Nephron progenitor cell (in vitro differentiated cells): ENCODE measurements around the gene SEZ6L.

Source experiments
- DNase-seq: peaks from one replicate; pipeline ENCODE4 v3.0.0; 2021
- H3K27ac Mint-ChIP-seq: 2 replicates; pipeline ENCODE4 v1.8.0; 2021; ENCODE audit warnings: mild to moderate bottlenecking, moderate library complexity, mixed read lengths
- H3K27me3 Mint-ChIP-seq: 2 replicates; pipeline ENCODE4 v1.8.0; 2021; ENCODE audit warnings: mild to moderate bottlenecking, low read depth, mixed read lengths; ENCODE audit not compliant: poor library complexity
- H3K36me3 Mint-ChIP-seq: 2 replicates; pipeline ENCODE4 v1.8.0; 2021; ENCODE audit warnings: low read depth, mixed read lengths
- H3K4me1 Mint-ChIP-seq: 2 replicates; pipeline ENCODE4 v1.8.0; 2021; ENCODE audit warnings: mixed read lengths
- H3K4me3 Mint-ChIP-seq: 2 replicates; pipeline ENCODE4 v1.8.0; 2021; ENCODE audit warnings: mild to moderate bottlenecking, moderate library complexity, mixed read lengths
- H3K9me3 Mint-ChIP-seq: 2 replicates; pipeline ENCODE4 v1.8.0; 2021; ENCODE audit warnings: mild to moderate bottlenecking, moderate library complexity, mixed read lengths
- CTCF ChIP-seq: fragments of 200-600 bp; sonication (generic); IDR thresholded peaks from 2 replicates; pipeline ENCODE4 v1.5.0; 2021; ENCODE audit warnings: antibody characterized with exemption

The SEZ6L gene

DNA sequence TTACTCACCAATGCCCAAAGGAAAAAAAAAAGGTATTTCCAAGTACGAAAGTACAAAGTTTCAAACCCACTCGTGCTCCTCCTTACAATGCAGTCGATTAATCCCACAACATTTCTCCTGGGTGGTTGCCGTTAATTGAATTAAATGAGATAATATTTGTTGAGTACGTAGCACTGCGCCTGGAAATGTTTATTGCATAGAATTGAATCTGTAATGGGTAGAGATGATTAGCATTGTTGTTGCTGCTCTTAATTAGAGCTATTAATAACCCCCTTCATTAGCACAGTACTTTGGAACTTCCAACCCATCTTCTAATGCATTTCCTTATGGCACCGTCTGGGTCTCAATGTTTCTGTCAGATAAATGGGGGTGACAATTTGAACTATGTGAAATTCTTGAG is 77.3 kb downstream of the SEZ6L start:
- H3K27me3 Mint-ChIP-seq, result peaks cover 45% of the 10 kb centered on the region
- no peak for DNase-seq
- no peak overlapping the region for H3K4me3 Mint-ChIP-seq
- TF ChIP-seq CTCF, result no peak
- no peak overlapping the region for H3K27ac Mint-ChIP-seq
- peaks cover 12% of the 10 kb centered on the region for H3K9me3 Mint-ChIP-seq
- no peaks in the 10 kb centered on the region for H3K4me1 Mint-ChIP-seq
- no peaks in the 10 kb centered on the region for H3K36me3 Mint-ChIP-seq

GRCh38 chr22:26251869-26252268 is 82.6 kb downstream of the SEZ6L start:
- no peaks in the 10 kb centered on the region for H3K4me1 Mint-ChIP-seq
- no peaks in the 10 kb centered on the region for H3K36me3 Mint-ChIP-seq
- H3K27ac Mint-ChIP-seq, result no peak overlapping the region
- H3K9me3 Mint-ChIP-seq, result peaks cover 12% of the 10 kb centered on the region
- TF ChIP-seq CTCF, result no peak
- no peak for DNase-seq
- H3K27me3 Mint-ChIP-seq, result peaks cover 24% of the 10 kb centered on the region
- H3K4me3 Mint-ChIP-seq, result no peak overlapping the region

DNA sequence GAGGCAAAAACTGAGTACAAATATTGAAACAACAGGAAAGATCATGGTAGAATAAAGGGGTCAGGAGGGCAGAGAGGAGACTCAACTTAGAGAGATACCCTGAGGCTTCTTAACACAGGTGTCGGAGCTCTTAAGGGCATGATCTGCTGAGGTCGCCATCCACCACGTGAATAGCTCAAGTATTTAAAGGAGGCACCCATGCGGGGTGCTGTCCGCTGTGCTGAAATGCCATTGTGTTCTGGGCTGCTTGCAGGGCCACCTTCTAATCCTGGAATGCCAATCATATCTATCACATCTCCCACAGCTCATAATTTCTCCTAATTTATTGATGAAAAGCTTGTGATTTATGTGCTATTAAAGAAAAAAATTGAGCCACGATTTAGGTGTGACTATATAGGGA is 90.2 kb downstream of the SEZ6L start:
- peak; percentile 77 for DNase-seq
- H3K9me3 Mint-ChIP-seq, result no peaks in the 10 kb centered on the region
- H3K36me3 Mint-ChIP-seq, result no peaks in the 10 kb centered on the region
- H3K27ac Mint-ChIP-seq, result no peak overlapping the region
- no peak for TF ChIP-seq CTCF
- no peaks in the 10 kb centered on the region for H3K4me1 Mint-ChIP-seq
- H3K4me3 Mint-ChIP-seq, result no peak overlapping the region
- peaks cover 23% of the 10 kb centered on the region for H3K27me3 Mint-ChIP-seq

- H3K36me3 Mint-ChIP-seq, result no peaks in the 10 kb centered on the region
- DNase-seq, result no peak
- no peaks in the 10 kb centered on the region for H3K9me3 Mint-ChIP-seq
- H3K27ac Mint-ChIP-seq, result no peak overlapping the region
- H3K27me3 Mint-ChIP-seq, result peaks cover 18% of the 10 kb centered on the region
- H3K4me1 Mint-ChIP-seq, result no peaks in the 10 kb centered on the region
- TF ChIP-seq CTCF, result no peak
- no peak overlapping the region for H3K4me3 Mint-ChIP-seq
Measured at GRCh38 chr22:26264162-26264561, 94.9 kb downstream of the SEZ6L start.

DNA sequence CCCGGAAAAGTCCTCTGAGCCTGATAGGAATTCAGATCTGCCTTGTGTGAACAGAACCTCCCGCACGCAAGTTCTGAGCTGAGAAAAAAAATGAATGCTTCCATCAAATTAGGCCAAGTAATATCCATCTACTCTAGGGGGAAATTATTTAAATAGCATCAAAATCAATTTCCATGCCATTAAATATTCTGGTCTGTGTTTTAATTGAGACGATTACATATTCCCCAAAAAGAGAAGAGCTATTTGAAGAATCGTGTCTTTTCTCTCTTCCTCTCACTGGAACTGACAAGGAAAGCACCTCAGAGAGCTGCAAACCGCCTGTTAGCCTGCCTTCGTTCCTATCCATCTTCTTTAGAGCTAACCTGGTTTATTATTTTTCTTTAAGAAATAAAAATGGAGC is 96.0 kb downstream of the SEZ6L start:
- Mint-ChIP-seq H3K27ac (no peak overlapping the region), H3K36me3 (no peaks in the 10 kb centered on the region), H3K27me3 (peaks cover 18% of the 10 kb centered on the region), H3K4me3 (no peak overlapping the region), H3K4me1 (no peaks in the 10 kb centered on the region), H3K9me3 (no peaks in the 10 kb centered on the region)
- no peak for TF ChIP-seq CTCF
- DNase-seq, result no peak

DNA sequence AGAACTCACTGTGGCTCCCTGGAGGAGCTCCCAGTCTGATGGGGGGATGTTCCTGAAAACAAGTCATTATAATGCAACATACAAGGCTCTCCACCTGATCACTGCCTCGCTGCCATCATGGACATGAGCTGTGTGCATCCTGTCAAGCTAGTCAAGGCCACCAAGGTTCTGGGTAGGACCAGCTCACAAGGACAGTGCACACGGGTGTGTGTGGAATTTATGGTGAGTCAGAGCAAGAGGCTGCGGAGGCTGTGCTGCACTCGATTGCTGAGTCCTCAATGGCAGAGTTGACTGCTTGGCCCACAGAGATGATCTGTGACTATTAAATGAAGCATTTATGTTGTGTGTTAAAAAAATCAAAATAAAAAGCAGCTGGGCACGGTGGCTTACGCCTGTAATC is 96.6 kb downstream of the SEZ6L start:
- no peaks in the 10 kb centered on the region for H3K36me3 Mint-ChIP-seq
- no peak overlapping the region for H3K4me3 Mint-ChIP-seq
- no peaks in the 10 kb centered on the region for H3K9me3 Mint-ChIP-seq
- TF ChIP-seq CTCF, result no peak
- no peaks in the 10 kb centered on the region for H3K4me1 Mint-ChIP-seq
- peaks cover 18% of the 10 kb centered on the region for H3K27me3 Mint-ChIP-seq
- no peak overlapping the region for H3K27ac Mint-ChIP-seq
- DNase-seq, result no peak
